H9 (cell line): ENCODE measurements around the gene DIP2A. TPM values are rescaled to one million over a fixed set of nuclear protein-coding genes. Genes with fewer than 3 reads are reported as not detected.

Experiments
- DNase-seq: peaks from one replicate; pipeline ENCODE4 v3.0.0-alpha.2; 2017
- H2AFZ ChIP-seq: one replicate; pipeline ENCODE4 v1.6.1; 2013; ENCODE audit warnings: mild to moderate bottlenecking, low read length, control low read depth, moderate library complexity
- H2AK5ac ChIP-seq: 2 replicates; pipeline ENCODE4 v1.6.1; 2013; ENCODE audit warnings: low read length, control low read depth, mixed read lengths; ENCODE audit not compliant: insufficient read length
- H2BK120ac ChIP-seq: one replicate; pipeline ENCODE4 v1.6.1; 2013; ENCODE audit warnings: low read depth, mild to moderate bottlenecking, low read length, control low read depth, inconsistent platforms; ENCODE audit not compliant: poor library complexity, severe bottlenecking
- H2BK12ac ChIP-seq: 2 replicates; pipeline ENCODE4 v1.6.1; 2013; ENCODE audit warnings: low read length, control low read depth, mixed read lengths, low read depth; ENCODE audit not compliant: insufficient read length
- H2BK15ac ChIP-seq: 2 replicates; pipeline ENCODE4 v1.6.1; 2013; ENCODE audit warnings: low read depth, low read length, control low read depth
- H2BK20ac ChIP-seq: one replicate; pipeline ENCODE4 v1.6.1; 2013; ENCODE audit warnings: low read depth, mild to moderate bottlenecking, low read length, control low read depth, inconsistent platforms; ENCODE audit not compliant: poor library complexity, severe bottlenecking
- H2BK5ac ChIP-seq: 2 replicates; pipeline ENCODE4 v1.6.1; 2013; ENCODE audit warnings: low read length, control low read depth, mixed read lengths; ENCODE audit not compliant: insufficient read length
- H3K14ac ChIP-seq: 2 replicates; pipeline ENCODE4 v1.6.1; 2013; ENCODE audit warnings: low read length, control low read depth; ENCODE audit not compliant: insufficient read depth
- H3K18ac ChIP-seq: 2 replicates; pipeline ENCODE4 v1.6.1; 2013; ENCODE audit warnings: low read depth, mild to moderate bottlenecking, mixed read lengths, low read length, control low read depth; ENCODE audit not compliant: insufficient read length
- H3K23ac ChIP-seq: 2 replicates; pipeline ENCODE4 v1.6.1; 2013; ENCODE audit warnings: low read length, control low read depth, mixed read lengths, low read depth; ENCODE audit not compliant: insufficient read length
- H3K23me2 ChIP-seq: 2 replicates; pipeline ENCODE4 v1.6.1; 2013; ENCODE audit warnings: low read depth, mild to moderate bottlenecking, mixed read lengths, low read length, control low read depth; ENCODE audit not compliant: insufficient read length, poor library complexity, severe bottlenecking
- H3K27ac ChIP-seq: 2 replicates; pipeline ENCODE4 v1.5.1; 2013; ENCODE audit warnings: low read length, control low read depth, mixed read lengths, low read depth; ENCODE audit not compliant: insufficient read length
- H3K27me3 ChIP-seq: 2 replicates; pipeline ENCODE4 v1.6.1; 2013; ENCODE audit warnings: low read length, control low read depth, inconsistent platforms; ENCODE audit not compliant: insufficient read depth
- H3K4ac ChIP-seq: 2 replicates; pipeline ENCODE4 v1.6.1; 2013; ENCODE audit warnings: low read depth, mild to moderate bottlenecking, control low read depth, inconsistent platforms, low read length, moderate library complexity
- H3K4me1 ChIP-seq: 2 replicates; pipeline ENCODE4 v1.6.1; 2013; ENCODE audit warnings: low read length, control low read depth, inconsistent platforms; ENCODE audit not compliant: insufficient read depth
- H3K4me2 ChIP-seq: 2 replicates; pipeline ENCODE4 v1.6.1; 2013; ENCODE audit warnings: low read length, control low read depth, mixed read lengths; ENCODE audit not compliant: insufficient read length, insufficient read depth
- H3K56ac ChIP-seq: 2 replicates; pipeline ENCODE4 v1.6.1; 2013; ENCODE audit warnings: low read depth, mild to moderate bottlenecking, mixed read lengths, low read length, control low read depth; ENCODE audit not compliant: insufficient read length
- H3K79me1 ChIP-seq: 2 replicates; pipeline ENCODE4 v1.6.1; 2013; ENCODE audit warnings: low read depth, mild to moderate bottlenecking, moderate library complexity, low read length, control low read depth, inconsistent platforms; ENCODE audit not compliant: insufficient read depth, poor library complexity, severe bottlenecking
- H3K79me2 ChIP-seq: 2 replicates; pipeline ENCODE4 v1.6.1; 2013; ENCODE audit warnings: low read length, control low read depth, inconsistent platforms; ENCODE audit not compliant: insufficient read depth
- H3K9ac ChIP-seq: 2 replicates; pipeline ENCODE4 v1.6.1; 2013; ENCODE audit warnings: low read length, control low read depth, mixed read lengths; ENCODE audit not compliant: insufficient read length; ENCODE audit errors: extremely low read depth
- H3K9me3 ChIP-seq: one replicate; pipeline ENCODE4 v1.6.1; 2013; ENCODE audit warnings: low read depth, low read length, inconsistent platforms; ENCODE audit not compliant: control insufficient read depth
- H3T11ph ChIP-seq: one replicate; pipeline ENCODE4 v1.6.1; 2013; ENCODE audit warnings: mild to moderate bottlenecking, low read length, control low read depth, inconsistent platforms
- H4K20me1 ChIP-seq: one replicate; pipeline ENCODE4 v1.6.1; 2013; ENCODE audit not compliant: control insufficient read depth, insufficient read length, insufficient read depth
- H4K5ac ChIP-seq: 2 replicates; pipeline ENCODE4 v1.6.1; 2013; ENCODE audit warnings: low read depth, mild to moderate bottlenecking, mixed read lengths, low read length, control low read depth; ENCODE audit not compliant: insufficient read length
- H4K8ac ChIP-seq: replicated peaks from 2 replicates; pipeline ENCODE4 v1.6.1; 2013; ENCODE audit warnings: low read length, control low read depth, mixed read lengths, low read depth; ENCODE audit not compliant: insufficient read length
- H4K91ac ChIP-seq: 2 replicates; pipeline ENCODE4 v1.6.1; 2013; ENCODE audit warnings: low read depth, mild to moderate bottlenecking, moderate library complexity, mixed read lengths, low read length, control low read depth; ENCODE audit not compliant: insufficient read length
- H3K27ac Mint-ChIP-seq, 3 experiments: 2 replicates in 2 of 3; 3 replicates in 1 of 3; pipeline ENCODE4 v1.8.0; 2020 to 2021; ENCODE audit warnings: mixed read lengths in 3 of 3, mild to moderate bottlenecking in 1 of 3, moderate library complexity in 1 of 3
- H3K27me3 Mint-ChIP-seq: 2 replicates; pipeline ENCODE4 v1.8.0; 2021; ENCODE audit warnings: low read depth, mild to moderate bottlenecking, moderate library complexity, mixed read lengths
- H3K36me3 Mint-ChIP-seq, 3 experiments: 2 replicates in 2 of 3; 3 replicates in 1 of 3; pipeline ENCODE4 v1.8.0; 2020 to 2021; ENCODE audit warnings: low read depth in 3 of 3, mixed read lengths in 3 of 3; ENCODE audit not compliant: insufficient read depth in 1 of 3
- H3K4me1 Mint-ChIP-seq, 2 experiments: 2 replicates each; pipeline ENCODE4 v1.8.0; 2020; ENCODE audit warnings: mixed read lengths in 2 of 2
- H3K4me3 Mint-ChIP-seq, 2 experiments: 2 replicates in 1 of 2; 3 replicates in 1 of 2; pipeline ENCODE4 v1.8.0; 2020 to 2021; ENCODE audit warnings: mild to moderate bottlenecking in 2 of 2, mixed read lengths in 2 of 2, moderate library complexity in 1 of 2
- H3K9me3 Mint-ChIP-seq, 2 experiments: 2 replicates in 1 of 2; 3 replicates in 1 of 2; pipeline ENCODE4 v1.8.0; 2020; ENCODE audit warnings: mild to moderate bottlenecking in 2 of 2, mixed read lengths in 2 of 2, moderate library complexity in 1 of 2
- WGBS: extraction: QIAGEN DNeasy Blood & Tissue Kit; methylation state at CpG from one replicate; pipeline ENCODE4 v1.1.7; 2013; ENCODE audit warnings: missing lambda C conversion rate, low lambda C conversion rate, mixed read lengths; ENCODE audit not compliant: insufficient read length; ENCODE audit errors: extremely low coverage; 5-methylcytosine and 5-hydroxymethylcytosine counted together
- total RNA-seq: library from RNA; stranded (reverse); gene quantifications from 2 replicates; pipeline ENCODE4 v1.2.1, GENCODE V29; 2021
- TF ChIP-seq, protein P1 (sequence below): fragments of 200-600 bp; sonication (generic); conservative IDR thresholded peaks from 3 replicates; pipeline ENCODE4 v1.8.0; 2021; ENCODE audit warnings: antibody characterized with exemption, mild to moderate bottlenecking

DIP2A gene
- total RNA-seq, 1 experiment from 2014 or later: 25.2 TPM

DNA sequence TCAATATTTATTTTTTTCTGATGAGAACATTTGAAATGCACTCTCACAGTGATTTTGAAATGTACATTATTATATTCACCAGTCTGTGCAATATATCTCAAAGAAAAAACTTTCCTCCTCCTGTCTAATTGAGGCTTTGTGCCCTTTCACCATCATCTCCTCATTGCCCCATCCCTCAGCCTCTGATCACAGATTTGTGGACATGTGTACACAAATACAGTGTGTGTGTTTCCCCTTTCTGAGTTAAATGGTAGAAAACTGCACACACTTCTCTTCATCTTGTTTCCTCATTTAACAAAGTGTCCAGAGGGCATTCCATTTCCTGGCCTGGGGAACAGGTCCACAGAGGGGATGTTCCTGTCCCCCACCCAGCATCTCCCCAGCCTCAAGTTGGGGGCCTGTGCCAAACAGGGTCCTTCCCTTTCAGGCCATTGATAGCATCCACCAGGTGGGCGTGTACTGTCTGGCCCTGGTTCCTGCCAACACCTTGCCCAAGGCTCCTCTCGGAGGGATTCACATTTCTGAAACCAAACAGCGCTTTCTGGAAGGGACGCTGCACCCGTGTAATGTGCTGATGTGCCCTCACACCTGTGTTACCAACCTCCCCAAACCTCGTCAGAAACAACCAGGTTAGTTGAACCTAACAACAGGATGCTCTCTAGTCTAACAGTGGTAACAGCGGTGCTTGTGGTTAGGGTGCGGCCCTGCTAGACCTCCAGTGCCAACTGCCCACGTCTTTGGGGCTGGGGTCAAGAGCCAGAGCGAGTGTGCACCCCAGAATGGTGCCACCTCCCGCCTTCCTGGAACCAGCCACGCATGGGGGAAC, 91.6 kb downstream of the DIP2A start:
- no peak overlapping the region; the same call in 1 of the 2 replicates for H3K14ac ChIP-seq
- no peak overlapping the region for H3K4me2 ChIP-seq
- H4K20me1 ChIP-seq: peaks cover 2% of the 10 kb centered on the region
- no peaks in the 10 kb centered on the region for H3K4me1 ChIP-seq
- H2BK20ac ChIP-seq: no peak overlapping the region
- Mint-ChIP-seq H3K4me3 (no peak overlapping the region), H3K27ac (no peak overlapping the region; a peak in 2 of 7 replicates), H3K9me3 (no peaks in the 10 kb centered on the region; a peak in 1 of 5 replicates), H3K4me1 (no peaks in the 10 kb centered on the region), H3K36me3 (peaks cover 9 to 60% (median 60%) of the 10 kb centered on the region in 3 experiments; a peak in 6 of 7 replicates), H3K27me3 (no peaks in the 10 kb centered on the region)
- DNase-seq: no peak
- H3K27me3 ChIP-seq: no peaks in the 10 kb centered on the region
- H2BK12ac ChIP-seq: no peak overlapping the region
- no peak overlapping the region for H4K8ac ChIP-seq
- no peak overlapping the region for H2AFZ ChIP-seq
- H3T11ph ChIP-seq: no peak overlapping the region
- H2BK5ac ChIP-seq: no peak overlapping the region
- no peak overlapping the region for H4K91ac ChIP-seq
- H3K9me3 ChIP-seq: no peaks in the 10 kb centered on the region
- H3K23ac ChIP-seq: no peak overlapping the region
- no peak overlapping the region for H3K4ac ChIP-seq
- H2AK5ac ChIP-seq: no peak overlapping the region
- H3K56ac ChIP-seq: no peak overlapping the region
- no peaks in the 10 kb centered on the region for H3K79me1 ChIP-seq
- H3K27ac ChIP-seq: no peak overlapping the region
- TF ChIP-seq, protein P1, sequence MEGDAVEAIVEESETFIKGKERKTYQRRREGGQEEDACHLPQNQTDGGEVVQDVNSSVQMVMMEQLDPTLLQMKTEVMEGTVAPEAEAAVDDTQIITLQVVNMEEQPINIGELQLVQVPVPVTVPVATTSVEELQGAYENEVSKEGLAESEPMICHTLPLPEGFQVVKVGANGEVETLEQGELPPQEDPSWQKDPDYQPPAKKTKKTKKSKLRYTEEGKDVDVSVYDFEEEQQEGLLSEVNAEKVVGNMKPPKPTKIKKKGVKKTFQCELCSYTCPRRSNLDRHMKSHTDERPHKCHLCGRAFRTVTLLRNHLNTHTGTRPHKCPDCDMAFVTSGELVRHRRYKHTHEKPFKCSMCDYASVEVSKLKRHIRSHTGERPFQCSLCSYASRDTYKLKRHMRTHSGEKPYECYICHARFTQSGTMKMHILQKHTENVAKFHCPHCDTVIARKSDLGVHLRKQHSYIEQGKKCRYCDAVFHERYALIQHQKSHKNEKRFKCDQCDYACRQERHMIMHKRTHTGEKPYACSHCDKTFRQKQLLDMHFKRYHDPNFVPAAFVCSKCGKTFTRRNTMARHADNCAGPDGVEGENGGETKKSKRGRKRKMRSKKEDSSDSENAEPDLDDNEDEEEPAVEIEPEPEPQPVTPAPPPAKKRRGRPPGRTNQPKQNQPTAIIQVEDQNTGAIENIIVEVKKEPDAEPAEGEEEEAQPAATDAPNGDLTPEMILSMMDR: no peak
- H3K18ac ChIP-seq: no peak overlapping the region
- H3K79me2 ChIP-seq: no peaks in the 10 kb centered on the region
- no peak overlapping the region for H2BK15ac ChIP-seq
- WGBS: no CpG with 5 or more reads among the region's 12 CpGs
- no peaks in the 10 kb centered on the region for H3K23me2 ChIP-seq
- no peak overlapping the region for H2BK120ac ChIP-seq
- H3K9ac ChIP-seq: no peak overlapping the region
- H4K5ac ChIP-seq: no peak overlapping the region
